Mesothelial cell of epicardium (in vitro differentiated cells): ENCODE measurements around the gene TBC1D3B. TPM values are rescaled to one million over a fixed set of nuclear protein-coding genes. Genes with fewer than 3 reads are reported as not detected.
"Not testable (repeated sequence)": the region's sequence is repeated elsewhere in the genome, so short reads cannot be mapped to it uniquely, and the experiment has no call there.

Source experiments
- DNase-seq, 2 experiments: peaks; one replicate each; pipeline ENCODE4 v3.0.0; 2021; ENCODE audit warnings: low spot score in 2 of 2; ENCODE audit not compliant: unreplicated experiment in 2 of 2
- H3K27ac Mint-ChIP-seq: 2 replicates; pipeline ENCODE4 v1.8.0; 2021; ENCODE audit warnings: mixed read lengths
- H3K27me3 Mint-ChIP-seq: 2 replicates; pipeline ENCODE4 v1.8.0; 2021; ENCODE audit warnings: low read depth, mixed read lengths
- H3K36me3 Mint-ChIP-seq: 2 replicates; pipeline ENCODE4 v1.8.0; 2021; ENCODE audit warnings: mixed read lengths
- H3K4me1 Mint-ChIP-seq: 2 replicates; pipeline ENCODE4 v1.8.0; 2021; ENCODE audit warnings: mixed read lengths
- H3K4me3 Mint-ChIP-seq: 2 replicates; pipeline ENCODE4 v1.8.0; 2021; ENCODE audit warnings: mild to moderate bottlenecking, moderate library complexity, mixed read lengths
- H3K9me3 Mint-ChIP-seq: 2 replicates; pipeline ENCODE4 v1.8.0; 2021; ENCODE audit warnings: mixed read lengths
- CTCF ChIP-seq: fragments of 200-600 bp; sonication (generic); IDR thresholded peaks from one replicate; pipeline ENCODE4 v1.5.0; 2021; ENCODE audit warnings: antibody characterized with exemption; ENCODE audit not compliant: unreplicated experiment
- total RNA-seq: library from RNA; stranded (reverse); gene quantifications from 3 replicates; pipeline ENCODE4 v1.2.1, GENCODE V29; 2021

Gene TBC1D3B
- total RNA-seq, 1 donor from 2014 or later: 27.9 TPM

- Mint-ChIP-seq H3K4me3 (no peak overlapping the region), H3K27me3 (peaks cover 24% of the 10 kb centered on the region)
- no peak for DNase-seq
Observed at GRCh38 chr17:36205637-36206485, 29.4 kb upstream of the TBC1D3B start.

GRCh38 chr17:36204724-36205500, 28.5 kb upstream of the TBC1D3B start:
- Mint-ChIP-seq H3K4me3 (no peak overlapping the region), H3K4me1 (peaks cover 5% of the 10 kb centered on the region), H3K27ac (no peak overlapping the region), H3K36me3 (no peaks in the 10 kb centered on the region), H3K27me3 (peaks cover 17% of the 10 kb centered on the region), H3K9me3 (no peaks in the 10 kb centered on the region)
- DNase-seq: no peak
- TF ChIP-seq CTCF: no peak

More at GRCh38 chr17:36205637-36206485, 29.4 kb upstream of the TBC1D3B start:
- no peaks in the 10 kb centered on the region for H3K9me3 Mint-ChIP-seq
- TF ChIP-seq CTCF: no peak
- no peak overlapping the region for H3K27ac Mint-ChIP-seq
- no peaks in the 10 kb centered on the region for H3K36me3 Mint-ChIP-seq
- peaks cover 5% of the 10 kb centered on the region for H3K4me1 Mint-ChIP-seq

- Mint-ChIP-seq H3K9me3 (no peaks in the 10 kb centered on the region), H3K36me3 (no peaks in the 10 kb centered on the region), H3K27me3 (peaks cover 15% of the 10 kb centered on the region), H3K4me3 (no peak overlapping the region), H3K27ac (no peak overlapping the region), H3K4me1 (peaks cover 5% of the 10 kb centered on the region)
- DNase-seq: no peak
- TF ChIP-seq CTCF: no peak
Observed at GRCh38 chr17:36203335-36203734, 26.9 kb upstream of the TBC1D3B start.

- not testable (repeated sequence) for DNase-seq, H3K27ac Mint-ChIP-seq, H3K4me1 Mint-ChIP-seq, H3K36me3 Mint-ChIP-seq, H3K4me3 Mint-ChIP-seq, H3K27me3 Mint-ChIP-seq, H3K9me3 Mint-ChIP-seq
Observed at GRCh38 chr17:36201506-36201905, 25.1 kb upstream of the TBC1D3B start.

GRCh38 chr17:36201102-36201501, 24.7 kb upstream of the TBC1D3B start:
- H3K9me3 Mint-ChIP-seq, H3K27ac Mint-ChIP-seq: not testable (repeated sequence)

GRCh38 chr17:36198831-36199465, 22.5 kb upstream of the TBC1D3B start:
- no peak overlapping the region for H3K27ac Mint-ChIP-seq
- H3K4me3 Mint-ChIP-seq: no peak overlapping the region
- no peaks in the 10 kb centered on the region for H3K36me3 Mint-ChIP-seq
- H3K4me1 Mint-ChIP-seq: peaks cover 5% of the 10 kb centered on the region
- peaks cover 13% of the 10 kb centered on the region for H3K27me3 Mint-ChIP-seq
- H3K9me3 Mint-ChIP-seq: no peaks in the 10 kb centered on the region
- DNase-seq: no peak
- TF ChIP-seq CTCF: no peak

More at GRCh38 chr17:36201102-36201501, 24.7 kb upstream of the TBC1D3B start:
- not testable (repeated sequence) for H3K27me3 Mint-ChIP-seq, H3K4me3 Mint-ChIP-seq, H3K4me1 Mint-ChIP-seq, H3K36me3 Mint-ChIP-seq, DNase-seq
